ENCODE results near the gene ICAM4. TPM values are rescaled to one million over a fixed set of nuclear protein-coding genes. Genes with fewer than 3 reads are reported as not detected.

ICAM4 gene
- total RNA-seq, 1 donor from 2014 or later: 0.20 TPM

DNA sequence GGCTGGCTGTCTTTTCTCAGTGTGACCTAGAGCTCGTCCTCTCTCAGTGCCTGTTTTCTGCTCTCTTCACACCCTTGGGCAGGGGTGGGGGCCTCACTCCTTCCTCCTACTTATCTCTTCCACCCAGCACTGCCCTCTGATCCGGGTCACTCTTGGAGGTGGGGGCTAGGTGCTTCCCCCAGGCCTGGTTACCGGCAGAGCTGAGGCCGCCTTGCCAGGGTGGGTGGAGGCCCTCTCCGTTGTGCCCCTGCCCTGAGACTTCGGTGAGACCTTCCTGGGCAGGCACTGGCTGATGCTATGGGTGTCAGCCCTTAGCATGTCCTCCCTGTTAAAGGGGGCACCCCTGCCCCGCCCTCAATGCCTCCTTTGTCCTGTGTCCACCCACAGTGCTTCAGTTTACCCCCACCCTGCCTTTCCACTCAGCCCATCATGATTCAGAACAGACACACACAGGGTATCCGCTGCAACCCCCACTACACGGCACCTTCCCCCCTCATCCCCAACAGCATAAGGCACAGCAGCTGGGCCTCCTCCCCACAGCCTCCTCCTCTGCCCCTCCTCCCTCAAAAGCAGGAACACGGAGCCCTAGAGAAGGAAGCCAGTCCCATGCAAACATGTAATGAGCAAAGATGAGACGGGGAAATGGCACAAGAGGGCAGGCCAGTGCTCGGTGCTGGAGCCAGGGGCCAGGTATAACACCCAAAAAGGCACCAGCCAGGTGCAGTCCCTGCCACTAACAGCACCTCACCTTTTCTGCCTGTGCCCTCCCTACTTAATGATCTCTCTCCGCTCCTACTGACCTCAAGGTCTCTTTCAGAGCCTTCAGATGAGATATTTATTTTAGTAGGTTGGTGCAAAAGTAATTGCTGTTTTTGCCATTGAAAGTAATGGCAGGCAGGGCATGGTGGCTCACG lies 13.0 kb downstream of the ICAM4 start:
- Mint-ChIP-seq H3K4me3 (ENCODE audit: unreplicated experiment) (no peak overlapping the region), H3K36me3 (ENCODE audit: low read depth, unreplicated experiment) (peaks cover 5% of the 10 kb centered on the region), H3K27me3 (ENCODE audit: low read depth, unreplicated experiment) (peaks cover 29% of the 10 kb centered on the region), H3K4me1 (ENCODE audit: low read depth, unreplicated experiment) (peaks cover 4% of the 10 kb centered on the region), H3K27ac (ENCODE audit: unreplicated experiment) (no peak overlapping the region), H3K9me3 (ENCODE audit: unreplicated experiment) (peaks cover 7% of the 10 kb centered on the region)
- H3K27me3 ChIP-seq (ENCODE audit: insufficient read depth, low read length): peaks cover 15% of the 10 kb centered on the region
- H3K9ac ChIP-seq (ENCODE audit: low read length): no peak overlapping the region
- H4K20me1 ChIP-seq (ENCODE audit: insufficient read depth, low read length): no peaks in the 10 kb centered on the region
- DNase-seq (ENCODE audit: low read depth) (no peak), FAIRE-seq (no peak)
- no peak overlapping the region for H2AFZ ChIP-seq (ENCODE audit: low read depth, low read length)
- peaks cover 10% of the 10 kb centered on the region for H3K4me1 ChIP-seq (ENCODE audit: insufficient read depth, low read length)
- H3K79me2 ChIP-seq (ENCODE audit: insufficient read depth, low read length): no peaks in the 10 kb centered on the region
- peaks cover 4% of the 10 kb centered on the region for H3K9me3 ChIP-seq (ENCODE audit: insufficient read depth, low read depth, low read length)
- no peak overlapping the region for H3K4me2 ChIP-seq (ENCODE audit: low read length)
- TF ChIP-seq, protein P1, sequence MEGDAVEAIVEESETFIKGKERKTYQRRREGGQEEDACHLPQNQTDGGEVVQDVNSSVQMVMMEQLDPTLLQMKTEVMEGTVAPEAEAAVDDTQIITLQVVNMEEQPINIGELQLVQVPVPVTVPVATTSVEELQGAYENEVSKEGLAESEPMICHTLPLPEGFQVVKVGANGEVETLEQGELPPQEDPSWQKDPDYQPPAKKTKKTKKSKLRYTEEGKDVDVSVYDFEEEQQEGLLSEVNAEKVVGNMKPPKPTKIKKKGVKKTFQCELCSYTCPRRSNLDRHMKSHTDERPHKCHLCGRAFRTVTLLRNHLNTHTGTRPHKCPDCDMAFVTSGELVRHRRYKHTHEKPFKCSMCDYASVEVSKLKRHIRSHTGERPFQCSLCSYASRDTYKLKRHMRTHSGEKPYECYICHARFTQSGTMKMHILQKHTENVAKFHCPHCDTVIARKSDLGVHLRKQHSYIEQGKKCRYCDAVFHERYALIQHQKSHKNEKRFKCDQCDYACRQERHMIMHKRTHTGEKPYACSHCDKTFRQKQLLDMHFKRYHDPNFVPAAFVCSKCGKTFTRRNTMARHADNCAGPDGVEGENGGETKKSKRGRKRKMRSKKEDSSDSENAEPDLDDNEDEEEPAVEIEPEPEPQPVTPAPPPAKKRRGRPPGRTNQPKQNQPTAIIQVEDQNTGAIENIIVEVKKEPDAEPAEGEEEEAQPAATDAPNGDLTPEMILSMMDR (IDR thresholded peaks at IDR 0.05; ENCODE audit: insufficient read depth, low read depth, low read length): no peak
- no peak for TF ChIP-seq EZH2 (IDR thresholded peaks at IDR 0.05; ENCODE audit: insufficient read depth, low read length)
- no peak overlapping the region for H3K4me3 ChIP-seq (ENCODE audit: insufficient read depth, low read depth, low read length)
- H3K36me3 ChIP-seq (ENCODE audit: insufficient read depth, low read length): no peaks in the 10 kb centered on the region
- H3K27ac ChIP-seq (ENCODE audit: low read depth, low read length): no peak overlapping the region

DNA sequence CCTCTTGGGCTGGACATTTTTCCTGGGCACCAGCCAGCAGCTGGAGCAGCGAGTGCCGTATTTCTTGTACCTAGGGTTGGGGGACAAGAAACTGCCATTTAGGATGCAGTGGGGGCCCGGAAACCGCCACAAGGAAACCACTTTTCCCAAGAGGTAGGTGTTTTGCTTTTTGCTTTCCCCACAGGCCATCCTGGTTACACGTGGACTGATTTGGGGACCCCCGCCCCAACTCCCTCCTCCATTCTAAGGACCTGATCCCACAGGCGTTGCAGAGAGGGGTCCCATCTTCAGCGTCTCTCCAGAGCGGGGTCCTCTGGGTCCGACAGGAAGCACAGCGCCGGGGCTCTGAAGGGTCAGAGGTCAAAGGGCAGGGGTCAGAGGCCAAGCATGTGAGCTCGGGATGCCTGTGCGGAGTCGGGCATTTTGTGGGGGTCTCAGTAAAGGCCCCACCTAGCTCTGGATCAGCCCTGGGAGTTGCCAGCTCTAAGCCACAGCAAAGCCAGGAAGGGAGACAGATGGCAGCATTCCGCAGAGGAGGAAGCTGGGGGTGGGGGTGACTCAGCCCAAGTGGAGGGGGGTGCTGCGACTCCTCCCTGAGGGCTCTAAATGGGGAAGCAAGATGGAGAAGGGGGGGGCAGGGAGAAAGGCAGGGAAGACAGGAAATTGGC lies 18.5 kb downstream of the ICAM4 start:
- Histone ChIP-seq H3K9ac (ENCODE audit: low read length) (no peak overlapping the region), H3K27me3 (ENCODE audit: insufficient read depth, low read length) (no peaks in the 10 kb centered on the region)

More for the DNA sequence above, 18.5 kb downstream of the ICAM4 start:
- no peaks in the 10 kb centered on the region for H3K9me3 Mint-ChIP-seq (ENCODE audit: unreplicated experiment)
- H3K4me3 ChIP-seq (ENCODE audit: insufficient read depth, low read depth, low read length): no peak overlapping the region
- no peak overlapping the region for H3K27ac Mint-ChIP-seq (ENCODE audit: unreplicated experiment)
- peaks cover 4% of the 10 kb centered on the region for H3K4me1 Mint-ChIP-seq (ENCODE audit: low read depth, unreplicated experiment)
- H3K36me3 ChIP-seq (ENCODE audit: insufficient read depth, low read length): peaks cover 4% of the 10 kb centered on the region
- no peaks in the 10 kb centered on the region for H3K9me3 ChIP-seq (ENCODE audit: insufficient read depth, low read depth, low read length)
- H3K27me3 Mint-ChIP-seq (ENCODE audit: low read depth, unreplicated experiment): peaks cover 9% of the 10 kb centered on the region
- peaks cover 5% of the 10 kb centered on the region for H3K36me3 Mint-ChIP-seq (ENCODE audit: low read depth, unreplicated experiment)
- FAIRE-seq (no peak), DNase-seq (ENCODE audit: low read depth) (peak; percentile 43)
- H3K4me3 Mint-ChIP-seq (ENCODE audit: unreplicated experiment): no peak overlapping the region
- peaks cover 15% of the 10 kb centered on the region for H3K4me1 ChIP-seq (ENCODE audit: insufficient read depth, low read length)
- no peaks in the 10 kb centered on the region for H3K79me2 ChIP-seq (ENCODE audit: insufficient read depth, low read length)
- no peak for TF ChIP-seq EZH2 (IDR thresholded peaks at IDR 0.05; ENCODE audit: insufficient read depth, low read length)
- TF ChIP-seq, protein P1 (IDR thresholded peaks at IDR 0.05; ENCODE audit: insufficient read depth, low read depth, low read length): no peak
- H3K4me2 ChIP-seq (ENCODE audit: low read length): peak overlapping the region; percentile 75
- peak overlapping the region; percentile 24 for H3K27ac ChIP-seq (ENCODE audit: low read depth, low read length)
- H4K20me1 ChIP-seq (ENCODE audit: insufficient read depth, low read length): no peaks in the 10 kb centered on the region
- no peak overlapping the region for H2AFZ ChIP-seq (ENCODE audit: low read depth, low read length)

All from astrocyte (in vitro differentiated cells and primary cell).